Neural cell (in vitro differentiated cells): Measurements from ENCODE around the gene OR5B17. TPM values are rescaled to one million over a fixed set of nuclear protein-coding genes. Genes with fewer than 3 reads are reported as not detected.

Experiments used
- H2AFZ ChIP-seq: fragments of 200-600, 300-800 bp; sonication (generic), shearing (Covaris generic); 2 replicates; pipeline ENCODE4 v1.6.0; 2014; ENCODE audit warnings: low read depth, mild to moderate bottlenecking, antibody characterized with exemption, low read length, moderate library complexity
- H3F3A ChIP-seq: fragments of 200-600 bp; shearing (Covaris generic); 2 replicates; pipeline ENCODE4 v1.6.1; 2016; ENCODE audit warnings: mild to moderate bottlenecking, moderate library complexity, mixed read lengths, antibody characterized with exemption, low read length; ENCODE audit not compliant: insufficient read depth, poor library complexity, severe bottlenecking
- H3K27ac ChIP-seq: fragments of 200-600, 300-800 bp; sonication (generic), shearing (Covaris generic); 2 replicates; pipeline ENCODE4 v1.5.1; 2014; ENCODE audit warnings: mild to moderate bottlenecking, low read length, moderate library complexity
- H3K27me3 ChIP-seq: fragments of 300-800, 200-600 bp; sonication (generic), shearing (Covaris generic); 2 replicates; pipeline ENCODE4 v1.6.0; 2014; ENCODE audit warnings: mild to moderate bottlenecking, low read depth, low read length, moderate library complexity; ENCODE audit not compliant: insufficient read depth
- H3K36me3 ChIP-seq: fragments of 300-800, 200-600 bp; sonication (generic), shearing (Covaris generic); 2 replicates; pipeline ENCODE4 v1.5.1; 2014; ENCODE audit warnings: mild to moderate bottlenecking, antibody characterized with exemption, low read length, moderate library complexity; ENCODE audit not compliant: insufficient read depth
- H3K4me2 ChIP-seq: fragments of 300-800, 200-600 bp; sonication (generic), shearing (Covaris generic); 2 replicates; pipeline ENCODE4 v1.6.0; 2014; ENCODE audit warnings: mild to moderate bottlenecking, low read length
- H3K4me3 ChIP-seq: fragments of 300-800, 200-600 bp; sonication (generic), shearing (Covaris generic); 2 replicates; pipeline ENCODE4 v1.5.1; 2014; ENCODE audit warnings: mild to moderate bottlenecking, low read length, moderate library complexity
- H3K79me2 ChIP-seq: fragments of 200-600 bp; shearing (Covaris generic); replicated peaks from 2 replicates; pipeline ENCODE4 v1.6.0; 2014; ENCODE audit warnings: mild to moderate bottlenecking, low read length, moderate library complexity; ENCODE audit not compliant: insufficient read depth
- H3K9ac ChIP-seq: fragments of 300-800, 200-600 bp; sonication (generic), shearing (Covaris generic); 2 replicates; pipeline ENCODE4 v1.6.1; 2016; ENCODE audit warnings: mild to moderate bottlenecking, low read length, mixed read lengths
- H3K9me2 ChIP-seq: fragments of 200-600 bp; shearing (Covaris generic); 2 replicates; pipeline ENCODE4 v1.6.1; 2016; ENCODE audit warnings: mild to moderate bottlenecking, low read length, mixed read lengths; ENCODE audit not compliant: insufficient read depth
- H3K9me3 ChIP-seq: fragments of 200-600, 300-800 bp; sonication (generic), shearing (Covaris generic); 2 replicates; pipeline ENCODE4 v1.6.1; 2016; ENCODE audit warnings: mild to moderate bottlenecking, mixed run types, low read length, moderate library complexity, mixed read lengths
- H4K20me1 ChIP-seq: fragments of 200-600 bp; shearing (Covaris generic); 2 replicates; pipeline ENCODE4 v1.6.1; 2016; ENCODE audit warnings: mild to moderate bottlenecking, mixed run types; ENCODE audit not compliant: insufficient read depth
- EP300 ChIP-seq: fragments of 450-650 bp; conservative IDR thresholded peaks from 2 replicates; pipeline ENCODE4 v1.6.1; 2014; ENCODE audit warnings: antibody characterized with exemption, mild to moderate bottlenecking, moderate library complexity; ENCODE audit not compliant: poor library complexity, severe bottlenecking
- EZH2 ChIP-seq: fragments of 200-600, 300-800 bp; shearing (Covaris generic), sonication (generic); IDR thresholded peaks from 2 replicates; pipeline ENCODE4 v1.6.1; 2014; ENCODE audit warnings: antibody characterized with exemption, low read length, borderline replicate concordance, mild to moderate bottlenecking; ENCODE audit not compliant: insufficient read depth, poor library complexity, severe bottlenecking
- MXI1 ChIP-seq: fragments of 450-650 bp; conservative IDR thresholded peaks from 2 replicates; pipeline ENCODE4 v1.6.1; 2014; ENCODE audit warnings: antibody characterized with exemption, mild to moderate bottlenecking; ENCODE audit not compliant: poor library complexity, severe bottlenecking
- POLR2AphosphoS5 ChIP-seq: IDR thresholded peaks from 2 replicates; pipeline ENCODE4 v1.6.1; 2012
- RAD21 ChIP-seq: fragments of 450-650 bp; conservative IDR thresholded peaks from 2 replicates; pipeline ENCODE4 v1.6.1; 2014; ENCODE audit warnings: antibody characterized with exemption, mild to moderate bottlenecking, moderate library complexity
- SMC3 ChIP-seq: fragments of 450-650 bp; conservative IDR thresholded peaks from 2 replicates; pipeline ENCODE4 v1.6.1; 2014; ENCODE audit warnings: antibody characterized with exemption, mild to moderate bottlenecking, moderate library complexity; ENCODE audit not compliant: poor library complexity
- TAF1 ChIP-seq: IDR thresholded peaks from 2 replicates; pipeline ENCODE4 v1.6.1; 2012; ENCODE audit warnings: low read depth
- polyA plus RNA-seq: library from polyadenylated mRNA; depleted of rRNA; stranded (reverse); fragments of >200 nt; gene quantifications from 2 replicates; pipeline ENCODE4 v1.2.3, GENCODE V29; 2014
- TF ChIP-seq, protein P1 (sequence below): IDR thresholded peaks from 2 replicates; pipeline ENCODE4 v1.6.1; 2012; ENCODE audit warnings: borderline replicate concordance
- TF ChIP-seq, protein P2 (sequence below): fragments of 450-650 bp; IDR thresholded peaks from 2 replicates; pipeline ENCODE4 v1.5.1; 2014; ENCODE audit warnings: antibody characterized with exemption, mild to moderate bottlenecking, moderate library complexity; ENCODE audit not compliant: poor library complexity, severe bottlenecking

The OR5B17 gene
- polyA plus RNA-seq, 1 donor from 2014 or later = not detected

DNA sequence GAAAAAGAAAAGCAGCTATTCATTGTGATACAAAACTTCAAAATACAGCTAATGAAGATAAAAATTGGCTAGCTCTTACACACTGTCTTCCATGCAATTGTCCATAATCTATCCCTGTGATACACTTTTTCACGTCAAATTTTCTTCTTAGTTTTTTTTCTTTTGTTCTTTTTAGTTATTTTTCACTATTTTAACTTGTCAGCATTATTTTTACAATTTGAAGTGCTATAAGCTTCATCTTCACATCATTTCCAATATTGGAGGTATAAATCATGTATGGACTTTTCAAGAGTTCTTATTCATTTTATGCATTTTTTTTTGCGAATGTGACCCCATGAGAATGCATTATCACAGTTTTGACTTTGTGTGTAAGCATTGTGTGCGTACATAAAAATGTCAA, 4.1 kb downstream of the OR5B17 start:
- no peaks in the 10 kb centered on the region for H3K9me2 ChIP-seq
- H2AFZ ChIP-seq = no peak overlapping the region
- no peaks in the 10 kb centered on the region for H3K27me3 ChIP-seq
- H4K20me1 ChIP-seq = no peaks in the 10 kb centered on the region
- H3F3A ChIP-seq = no peaks in the 10 kb centered on the region
- H3K27ac ChIP-seq = no peak overlapping the region
- no peaks in the 10 kb centered on the region for H3K9me3 ChIP-seq
- TF ChIP-seq, protein P1, sequence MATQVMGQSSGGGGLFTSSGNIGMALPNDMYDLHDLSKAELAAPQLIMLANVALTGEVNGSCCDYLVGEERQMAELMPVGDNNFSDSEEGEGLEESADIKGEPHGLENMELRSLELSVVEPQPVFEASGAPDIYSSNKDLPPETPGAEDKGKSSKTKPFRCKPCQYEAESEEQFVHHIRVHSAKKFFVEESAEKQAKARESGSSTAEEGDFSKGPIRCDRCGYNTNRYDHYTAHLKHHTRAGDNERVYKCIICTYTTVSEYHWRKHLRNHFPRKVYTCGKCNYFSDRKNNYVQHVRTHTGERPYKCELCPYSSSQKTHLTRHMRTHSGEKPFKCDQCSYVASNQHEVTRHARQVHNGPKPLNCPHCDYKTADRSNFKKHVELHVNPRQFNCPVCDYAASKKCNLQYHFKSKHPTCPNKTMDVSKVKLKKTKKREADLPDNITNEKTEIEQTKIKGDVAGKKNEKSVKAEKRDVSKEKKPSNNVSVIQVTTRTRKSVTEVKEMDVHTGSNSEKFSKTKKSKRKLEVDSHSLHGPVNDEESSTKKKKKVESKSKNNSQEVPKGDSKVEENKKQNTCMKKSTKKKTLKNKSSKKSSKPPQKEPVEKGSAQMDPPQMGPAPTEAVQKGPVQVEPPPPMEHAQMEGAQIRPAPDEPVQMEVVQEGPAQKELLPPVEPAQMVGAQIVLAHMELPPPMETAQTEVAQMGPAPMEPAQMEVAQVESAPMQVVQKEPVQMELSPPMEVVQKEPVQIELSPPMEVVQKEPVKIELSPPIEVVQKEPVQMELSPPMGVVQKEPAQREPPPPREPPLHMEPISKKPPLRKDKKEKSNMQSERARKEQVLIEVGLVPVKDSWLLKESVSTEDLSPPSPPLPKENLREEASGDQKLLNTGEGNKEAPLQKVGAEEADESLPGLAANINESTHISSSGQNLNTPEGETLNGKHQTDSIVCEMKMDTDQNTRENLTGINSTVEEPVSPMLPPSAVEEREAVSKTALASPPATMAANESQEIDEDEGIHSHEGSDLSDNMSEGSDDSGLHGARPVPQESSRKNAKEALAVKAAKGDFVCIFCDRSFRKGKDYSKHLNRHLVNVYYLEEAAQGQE = no peak
- TF ChIP-seq POLR2AphosphoS5 = no peak
- TF ChIP-seq SMC3 = no peak
- TF ChIP-seq EP300 = no peak
- TF ChIP-seq, protein P2, sequence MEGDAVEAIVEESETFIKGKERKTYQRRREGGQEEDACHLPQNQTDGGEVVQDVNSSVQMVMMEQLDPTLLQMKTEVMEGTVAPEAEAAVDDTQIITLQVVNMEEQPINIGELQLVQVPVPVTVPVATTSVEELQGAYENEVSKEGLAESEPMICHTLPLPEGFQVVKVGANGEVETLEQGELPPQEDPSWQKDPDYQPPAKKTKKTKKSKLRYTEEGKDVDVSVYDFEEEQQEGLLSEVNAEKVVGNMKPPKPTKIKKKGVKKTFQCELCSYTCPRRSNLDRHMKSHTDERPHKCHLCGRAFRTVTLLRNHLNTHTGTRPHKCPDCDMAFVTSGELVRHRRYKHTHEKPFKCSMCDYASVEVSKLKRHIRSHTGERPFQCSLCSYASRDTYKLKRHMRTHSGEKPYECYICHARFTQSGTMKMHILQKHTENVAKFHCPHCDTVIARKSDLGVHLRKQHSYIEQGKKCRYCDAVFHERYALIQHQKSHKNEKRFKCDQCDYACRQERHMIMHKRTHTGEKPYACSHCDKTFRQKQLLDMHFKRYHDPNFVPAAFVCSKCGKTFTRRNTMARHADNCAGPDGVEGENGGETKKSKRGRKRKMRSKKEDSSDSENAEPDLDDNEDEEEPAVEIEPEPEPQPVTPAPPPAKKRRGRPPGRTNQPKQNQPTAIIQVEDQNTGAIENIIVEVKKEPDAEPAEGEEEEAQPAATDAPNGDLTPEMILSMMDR = no peak
- TF ChIP-seq EZH2 = no peak
- TF ChIP-seq RAD21 = no peak
- TF ChIP-seq TAF1 = no peak
- no peak for TF ChIP-seq MXI1
- no peaks in the 10 kb centered on the region for H3K79me2 ChIP-seq
- H3K4me3 ChIP-seq = no peak overlapping the region
- H3K4me2 ChIP-seq = no peak overlapping the region
- no peak overlapping the region for H3K9ac ChIP-seq
- H3K36me3 ChIP-seq = no peaks in the 10 kb centered on the region

DNA sequence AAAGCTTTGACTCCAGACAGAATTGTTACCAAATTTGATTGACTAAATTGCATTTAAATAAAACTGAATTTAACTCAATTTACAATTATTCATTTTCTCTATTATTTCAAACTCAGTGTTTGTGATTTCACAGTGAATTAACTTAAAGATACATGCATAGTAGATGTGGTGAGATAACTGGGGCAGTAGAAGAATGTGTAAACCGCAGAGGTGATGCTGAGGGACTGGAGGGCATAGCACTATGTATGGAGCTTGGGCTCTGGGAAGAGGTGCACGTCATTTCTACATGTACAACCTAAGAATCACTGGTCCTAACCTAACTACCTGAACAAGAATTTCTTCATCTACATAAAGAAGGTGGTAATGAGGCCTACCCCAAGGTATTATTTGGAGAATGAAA, 13.7 kb downstream of the OR5B17 start:
- Histone ChIP-seq H4K20me1 (no peaks in the 10 kb centered on the region), H3K4me3 (no peak overlapping the region), H3K27me3 (no peaks in the 10 kb centered on the region), H3K79me2 (no peaks in the 10 kb centered on the region), H3K4me2 (no peak overlapping the region), H3K9me2 (no peaks in the 10 kb centered on the region), H3F3A (no peaks in the 10 kb centered on the region), H3K27ac (no peak overlapping the region), H3K36me3 (no peaks in the 10 kb centered on the region), H3K9me3 (no peaks in the 10 kb centered on the region), H3K9ac (no peak overlapping the region), H2AFZ (no peak overlapping the region)
- TF ChIP-seq MXI1 (no peak), SMC3 (no peak), TAF1 (no peak), RAD21 (no peak), EZH2 (no peak), POLR2AphosphoS5 (no peak), EP300 (no peak)
- TF ChIP-seq, protein P1 = no peak
- TF ChIP-seq, protein P2 = no peak
